Ishikawa (cell line): ENCODE results near the gene SOX30.

ENCODE experiments used
- CEBPB ChIP-seq: IDR thresholded peaks from 2 replicates; pipeline ENCODE4 v1.6.1; 2012
- CREB1 ChIP-seq: IDR thresholded peaks from 2 replicates; pipeline ENCODE4 v1.6.1; 2012; ENCODE audit warnings: low read depth
- EGR1 ChIP-seq: IDR thresholded peaks from 2 replicates; pipeline ENCODE4 v1.6.1; 2012
- EP300 ChIP-seq: IDR thresholded peaks from 2 replicates; pipeline ENCODE4 v1.6.1; 2012; ENCODE audit warnings: borderline replicate concordance
- FOXM1 ChIP-seq: IDR thresholded peaks from 2 replicates; pipeline ENCODE4 v1.6.1; 2012; ENCODE audit warnings: low read depth, borderline replicate concordance
- NFIC ChIP-seq: IDR thresholded peaks from 2 replicates; pipeline ENCODE4 v1.6.1; 2012
- RAD21 ChIP-seq: IDR thresholded peaks from 2 replicates; pipeline ENCODE4 v1.6.1; 2012; ENCODE audit warnings: low read depth
- TAF1 ChIP-seq: IDR thresholded peaks from 2 replicates; pipeline ENCODE4 v1.6.1; 2012; ENCODE audit warnings: low read depth, mild to moderate bottlenecking
- TCF12 ChIP-seq: IDR thresholded peaks from 2 replicates; pipeline ENCODE4 v1.6.1; 2012; ENCODE audit warnings: low read depth
- TEAD4 ChIP-seq: IDR thresholded peaks from 2 replicates; pipeline ENCODE4 v1.6.1; 2012
- YY1 ChIP-seq: IDR thresholded peaks from 2 replicates; pipeline ENCODE4 v1.6.1; 2012; ENCODE audit warnings: low read depth
- ZBTB7A ChIP-seq: IDR thresholded peaks from 2 replicates; pipeline ENCODE4 v1.6.1; 2012; ENCODE audit warnings: low read depth
- TF ChIP-seq, protein P1 (sequence below): IDR thresholded peaks from 2 replicates; pipeline ENCODE4 v1.6.1; 2012
- TF ChIP-seq, protein P2 (sequence below): IDR thresholded peaks from 2 replicates; pipeline ENCODE4 v1.6.1; 2012; ENCODE audit warnings: low read depth, mild to moderate bottlenecking
- TF ChIP-seq, protein P3 (sequence below): IDR thresholded peaks from 2 replicates; pipeline ENCODE4 v1.6.1; 2012

Gene SOX30

DNA sequence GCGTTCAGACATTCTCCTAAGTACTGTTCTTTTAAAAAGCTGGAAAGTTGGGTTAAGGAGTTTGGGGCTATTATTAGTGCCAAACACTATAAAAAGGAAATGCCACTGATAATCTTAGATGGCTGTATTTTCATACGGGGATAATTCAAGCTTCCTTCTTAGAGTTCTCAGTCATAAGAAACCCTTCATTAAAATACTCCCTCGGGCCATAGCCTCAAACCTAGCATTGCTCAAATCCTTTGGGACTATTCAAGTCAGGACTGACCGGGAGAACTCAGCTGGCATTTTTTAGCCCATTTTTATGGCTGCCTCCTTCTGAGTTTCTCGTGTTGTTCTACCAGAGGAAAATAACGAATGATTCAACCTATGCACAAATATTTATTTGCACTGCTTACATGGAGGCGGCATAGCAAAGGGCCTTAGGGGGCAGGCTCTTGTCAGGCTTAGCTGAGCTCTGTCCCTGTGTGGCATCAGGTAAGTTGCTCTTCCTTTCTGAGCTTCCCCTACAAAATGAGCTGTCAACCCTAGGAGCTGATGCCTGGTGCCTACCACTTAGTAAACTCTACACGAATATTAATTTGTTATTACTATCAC is 43.2 kb downstream of the SOX30 start:
- no peak for TF ChIP-seq TCF12
- TF ChIP-seq RAD21, result no peak
- TF ChIP-seq, protein P1, sequence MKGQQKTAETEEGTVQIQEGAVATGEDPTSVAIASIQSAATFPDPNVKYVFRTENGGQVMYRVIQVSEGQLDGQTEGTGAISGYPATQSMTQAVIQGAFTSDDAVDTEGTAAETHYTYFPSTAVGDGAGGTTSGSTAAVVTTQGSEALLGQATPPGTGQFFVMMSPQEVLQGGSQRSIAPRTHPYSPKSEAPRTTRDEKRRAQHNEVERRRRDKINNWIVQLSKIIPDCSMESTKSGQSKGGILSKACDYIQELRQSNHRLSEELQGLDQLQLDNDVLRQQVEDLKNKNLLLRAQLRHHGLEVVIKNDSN, result no peak
- TF ChIP-seq CREB1, result no peak
- TF ChIP-seq YY1, result no peak
- no peak for TF ChIP-seq TAF1
- TF ChIP-seq FOXM1, result no peak
- TF ChIP-seq EGR1, result no peak
- no peak for TF ChIP-seq NFIC
- TF ChIP-seq, protein P2, sequence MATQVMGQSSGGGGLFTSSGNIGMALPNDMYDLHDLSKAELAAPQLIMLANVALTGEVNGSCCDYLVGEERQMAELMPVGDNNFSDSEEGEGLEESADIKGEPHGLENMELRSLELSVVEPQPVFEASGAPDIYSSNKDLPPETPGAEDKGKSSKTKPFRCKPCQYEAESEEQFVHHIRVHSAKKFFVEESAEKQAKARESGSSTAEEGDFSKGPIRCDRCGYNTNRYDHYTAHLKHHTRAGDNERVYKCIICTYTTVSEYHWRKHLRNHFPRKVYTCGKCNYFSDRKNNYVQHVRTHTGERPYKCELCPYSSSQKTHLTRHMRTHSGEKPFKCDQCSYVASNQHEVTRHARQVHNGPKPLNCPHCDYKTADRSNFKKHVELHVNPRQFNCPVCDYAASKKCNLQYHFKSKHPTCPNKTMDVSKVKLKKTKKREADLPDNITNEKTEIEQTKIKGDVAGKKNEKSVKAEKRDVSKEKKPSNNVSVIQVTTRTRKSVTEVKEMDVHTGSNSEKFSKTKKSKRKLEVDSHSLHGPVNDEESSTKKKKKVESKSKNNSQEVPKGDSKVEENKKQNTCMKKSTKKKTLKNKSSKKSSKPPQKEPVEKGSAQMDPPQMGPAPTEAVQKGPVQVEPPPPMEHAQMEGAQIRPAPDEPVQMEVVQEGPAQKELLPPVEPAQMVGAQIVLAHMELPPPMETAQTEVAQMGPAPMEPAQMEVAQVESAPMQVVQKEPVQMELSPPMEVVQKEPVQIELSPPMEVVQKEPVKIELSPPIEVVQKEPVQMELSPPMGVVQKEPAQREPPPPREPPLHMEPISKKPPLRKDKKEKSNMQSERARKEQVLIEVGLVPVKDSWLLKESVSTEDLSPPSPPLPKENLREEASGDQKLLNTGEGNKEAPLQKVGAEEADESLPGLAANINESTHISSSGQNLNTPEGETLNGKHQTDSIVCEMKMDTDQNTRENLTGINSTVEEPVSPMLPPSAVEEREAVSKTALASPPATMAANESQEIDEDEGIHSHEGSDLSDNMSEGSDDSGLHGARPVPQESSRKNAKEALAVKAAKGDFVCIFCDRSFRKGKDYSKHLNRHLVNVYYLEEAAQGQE, result no peak
- TF ChIP-seq, protein P3, sequence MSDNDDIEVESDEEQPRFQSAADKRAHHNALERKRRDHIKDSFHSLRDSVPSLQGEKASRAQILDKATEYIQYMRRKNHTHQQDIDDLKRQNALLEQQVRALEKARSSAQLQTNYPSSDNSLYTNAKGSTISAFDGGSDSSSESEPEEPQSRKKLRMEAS, result no peak
- TF ChIP-seq EP300, result no peak
- no peak for TF ChIP-seq CEBPB

DNA sequence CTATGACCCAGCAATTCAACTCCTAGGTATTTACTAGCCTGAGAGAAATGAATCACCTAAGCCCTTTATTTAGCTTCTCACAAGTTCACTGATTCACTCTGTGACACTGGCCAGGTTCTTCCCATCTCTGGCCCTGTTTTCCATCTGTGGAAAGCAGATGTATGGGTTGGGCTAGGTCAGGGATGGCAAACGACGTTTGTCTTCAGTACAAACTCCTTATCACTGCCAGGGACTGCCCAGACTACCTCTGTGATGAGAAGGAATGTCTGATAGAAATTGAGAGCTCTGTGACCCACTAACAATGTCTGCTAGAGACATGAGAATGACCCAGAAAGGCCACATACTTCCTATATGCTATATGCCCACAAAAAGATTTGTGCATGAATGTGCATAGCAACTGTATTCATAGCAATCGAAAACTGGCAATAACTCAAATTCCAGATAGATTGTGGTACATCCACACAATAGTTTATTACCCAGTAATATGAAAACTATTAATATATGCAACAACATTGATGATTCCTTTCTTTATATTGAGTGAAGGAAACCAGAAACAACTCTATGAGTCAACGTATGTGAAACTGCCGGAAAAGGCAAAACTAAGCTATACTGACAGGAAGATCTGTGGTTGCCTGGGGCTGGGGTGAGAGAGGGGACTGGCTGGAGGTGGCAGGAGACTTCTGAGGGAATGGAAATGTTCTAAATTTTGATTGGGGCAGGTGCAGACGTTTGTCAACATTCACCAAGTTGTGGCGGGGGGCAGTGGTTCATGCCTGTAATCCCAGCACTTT is 44.7 kb downstream of the SOX30 start:
- TF ChIP-seq TCF12, result no peak
- TF ChIP-seq, protein P3, result no peak

DNA sequence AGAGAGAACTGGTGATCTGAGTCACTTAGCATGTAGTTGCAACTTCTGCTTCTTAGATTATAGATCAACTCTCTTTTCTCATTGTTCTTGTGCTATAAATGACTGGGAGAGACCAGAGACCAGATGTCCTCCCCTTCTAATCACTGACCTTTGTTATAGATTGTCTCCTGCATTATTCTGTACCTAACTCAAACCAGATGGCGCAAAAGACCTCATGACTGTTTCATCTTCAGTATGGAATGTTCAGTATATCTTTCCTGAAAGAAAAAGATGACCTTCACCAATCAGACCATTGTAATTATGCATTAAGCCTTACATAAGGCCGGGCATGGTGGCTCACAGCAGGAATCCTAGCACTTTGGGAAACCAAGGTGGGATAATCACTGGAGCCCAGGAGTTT is 46.2 kb downstream of the SOX30 start:
- TF ChIP-seq EP300 (no peak), CEBPB (no peak), NFIC (no peak), FOXM1 (no peak), ZBTB7A (no peak), RAD21 (no peak), TAF1 (no peak)
- TF ChIP-seq, protein P3, result no peak

DNA sequence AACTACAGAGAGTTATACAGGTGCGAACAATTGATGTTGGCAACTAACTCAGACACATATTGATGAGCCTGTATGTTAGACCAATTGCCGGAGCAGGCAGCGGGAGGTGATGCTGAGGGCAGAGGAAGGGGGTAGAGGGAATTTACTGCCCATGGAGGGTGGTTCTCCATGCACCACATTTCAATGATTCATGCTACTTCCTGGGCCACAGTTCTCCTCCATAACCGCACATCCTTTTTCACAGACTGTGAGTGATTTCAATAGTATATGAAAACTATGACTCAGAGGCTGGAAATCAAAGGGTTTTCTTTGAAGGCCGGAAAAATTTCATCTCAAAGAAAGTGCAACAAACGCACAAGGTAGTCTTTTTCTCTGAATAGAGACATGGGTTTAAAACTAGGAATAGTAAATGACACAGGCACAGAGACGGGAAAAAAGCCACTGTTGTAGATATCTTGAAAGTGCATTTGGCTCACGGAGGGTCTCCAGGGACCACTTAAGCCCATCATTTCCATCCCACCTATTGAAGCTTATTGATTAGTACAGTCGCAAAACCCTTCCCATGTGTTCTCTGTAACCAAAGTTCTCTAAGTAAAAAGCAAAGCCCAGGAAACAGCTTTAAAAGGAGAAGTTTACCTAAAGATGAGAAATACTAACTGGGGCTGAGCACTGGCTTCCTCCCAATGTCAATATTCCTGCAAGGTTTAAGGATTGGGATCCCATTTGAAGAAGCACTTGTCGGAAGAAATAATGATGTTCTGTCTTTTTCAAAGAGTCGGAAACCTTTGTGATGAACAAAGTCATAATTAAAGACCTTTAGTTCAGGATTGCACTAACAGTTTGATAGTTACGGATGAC is 48.7 kb downstream of the SOX30 start:
- TF ChIP-seq RAD21 (no peak), ZBTB7A (no peak), TCF12 (no peak), FOXM1 (no peak), CREB1 (no peak), EP300 (no peak), NFIC (no peak), YY1 (no peak), CEBPB (no peak), EGR1 (no peak), TEAD4 (no peak), TAF1 (no peak)
- TF ChIP-seq, protein P2, result no peak
- TF ChIP-seq, protein P1, result no peak
- TF ChIP-seq, protein P3, result no peak

DNA sequence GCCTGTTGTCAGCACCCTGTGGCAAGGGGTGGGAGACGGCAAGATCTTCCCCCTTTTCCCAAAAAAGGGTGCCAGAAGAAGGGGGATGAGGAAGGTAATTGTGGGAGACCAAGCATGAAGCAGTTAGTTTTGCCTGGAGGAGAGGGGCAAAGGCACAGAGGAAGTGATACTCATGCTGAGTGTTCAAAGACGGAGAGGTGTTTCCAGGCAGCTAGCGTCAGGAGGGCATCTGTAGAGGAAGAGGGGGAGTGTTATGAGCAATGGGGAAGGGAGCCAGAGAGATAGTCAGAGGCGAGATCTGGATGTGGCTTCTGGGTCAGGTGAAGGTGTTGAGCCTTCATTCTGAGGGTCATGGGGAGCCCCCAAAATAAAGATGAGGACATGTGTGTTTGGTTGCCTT is 49.7 kb downstream of the SOX30 start:
- TF ChIP-seq EP300, result no peak
- no peak for TF ChIP-seq RAD21
- TF ChIP-seq TEAD4, result no peak
- TF ChIP-seq NFIC, result no peak
- no peak for TF ChIP-seq FOXM1
- no peak for TF ChIP-seq YY1
- TF ChIP-seq, protein P1, result no peak
